ENCODE results near the gene IGF2BP2.

- TF ChIP-seq CTCF (conservative IDR thresholded peaks at IDR 0.05; ENCODE audit: low read depth, low read length) (no peak), EZH2 (IDR thresholded peaks at IDR 0.05; ENCODE audit: borderline replicate concordance, low read depth, low read length, poor library complexity, severe bottlenecking) (no peak)
Measured at GRCh38 chr3:185756477-185756876, 68.4 kb downstream of the IGF2BP2 start.

Data from A673 (cell line).